Pancreas (tissue), 10 donors: ENCODE data around the gene MCHR2. TPM values are rescaled to one million over a fixed set of nuclear protein-coding genes. Genes with fewer than 3 reads are reported as not detected.

Experiments used
- ATAC-seq, 4 donors: fragments of 200-7000 bp; cut with Tn5 transposase; one replicate each; pipeline versions ENCODE4 v1.8.0 to v1.9.1; 2020; ENCODE audit warnings: mild to moderate bottlenecking in 4 of 4, moderate library complexity in 4 of 4
- DNase-seq, 6 donors: peaks; one replicate each; pipeline ENCODE4 v3.0.0-alpha.2; 2020
- FAIRE-seq: peaks from 2 replicates; lab custom pipeline; 2012; peaks lifted over from hg19 to GRCh38; lab: Jason Lieb, UNC
- H3K27ac ChIP-seq, 4 donors: fragments of 200-600 bp; sonication (generic); 1 replicate in 3 of 4; 2 replicates in 1 of 4; pipeline versions ENCODE4 v1.5.0 to v1.8.0; 2020
- H3K27me3 ChIP-seq, 4 donors: fragments of 200-600 bp; one replicate each; pipeline ENCODE4 v1.8.0; 2021
- H3K36me3 ChIP-seq, 3 donors: fragments of 200-600 bp; sonication (generic) in 1 of 3; one replicate each; pipeline versions ENCODE4 v1.5.0 to v1.8.0; 2020 to 2021
- H3K4me1 ChIP-seq, 3 donors: fragments of 200-600 bp; one replicate each; pipeline ENCODE4 v1.8.0; 2021
- H3K4me3 ChIP-seq, 4 donors: fragments of 200-600 bp; sonication (generic) in 2 of 4; one replicate each; pipeline versions ENCODE4 v1.5.0 to v1.8.0; 2020 to 2021
- H3K9me3 ChIP-seq, 4 donors: fragments of 200-600 bp; one replicate each; pipeline ENCODE4 v1.8.0; 2021
- WGBS, 2 donors: extraction: QIAGEN DNeasy Blood & Tissue Kit; methylation state at CpG; one replicate each; pipeline ENCODE4 v1.1.7; 2013; 5-methylcytosine and 5-hydroxymethylcytosine counted together
- intact Hi-C, 3 donors: fragments of 100-400 bp; cut with DNase I; formaldehyde crosslinking; loops; one replicate each; pipeline versions ENCODE4 v1.11.1 to v1.14.2; 2022
- polyA plus RNA-seq, 2 donors: library from polyadenylated mRNA; stranded (reverse); fragments of 200-250 nt; gene quantifications; one replicate each; pipeline ENCODE4 v1.2.3, GENCODE V29; 2013
- total RNA-seq, 6 donors: library from RNA; stranded (reverse); fragmentation: NEBNext Ultra II Directional in 4 of 6; extraction: Animal tissue kit (Norgen Biotek cat#: 25700) in 4 of 6; gene quantifications; one replicate each; pipeline versions ENCODE4 v1.2.1 to v1.2.4, GENCODE V29; 2021 to 2023
- TF ChIP-seq, protein P1 (sequence below), 4 donors: fragments of 200-600 bp; sonication (generic) in 3 of 4; IDR thresholded peaks; one replicate each; pipeline versions ENCODE4 v1.5.0 to v1.8.0; 2021; ENCODE audit warnings: antibody characterized with exemption in 4 of 4
- donor health status: healthy with polysubstance abuse.
- donor health status: DM: no; HTN: no; CAD: no; lungs with moderate emphysema.
- donor health status: DM: no; HTN: no; CAD: no.
- donor health status: control.
- donor health status: control.
- donor health status: Bipolar disorder and iron deficiency.
- donor health status: DM: yes; HTN: yes; CAD: no.
- donor health status: DM: no; HTN: no; CAD: no.
- donor health status: DM: no; HTN: no; CAD: no.
- donor health status: DM: yes; HTN: yes; CAD: no.

The MCHR2 gene
- total and polyA plus RNA-seq, 8 donors = not detected

DNA sequence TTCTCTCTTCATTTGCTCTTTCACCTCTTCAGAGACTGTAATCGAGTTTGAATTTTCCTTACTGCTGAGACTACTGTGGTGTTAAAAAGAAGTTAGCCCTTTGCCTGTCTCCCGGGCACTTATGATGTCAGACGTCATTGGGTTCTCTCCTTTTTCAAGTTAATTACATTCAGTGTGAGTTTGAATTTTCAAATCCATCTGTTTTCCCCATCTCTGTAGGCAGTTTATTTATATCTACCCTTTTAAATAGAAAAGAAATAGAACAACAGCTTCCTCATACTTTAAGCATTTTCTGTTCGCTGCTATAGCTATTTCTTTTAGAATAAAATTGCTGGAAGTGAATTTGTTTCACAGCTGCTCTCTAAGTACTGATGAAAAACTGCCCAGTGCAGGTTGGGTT is 81.4 kb downstream of the MCHR2 start:
- FAIRE-seq (no peak), ATAC-seq (no peak), DNase-seq (no peak)
- H3K9me3 ChIP-seq = no peaks in the 10 kb centered on the region
- no peaks in the 10 kb centered on the region for H3K4me1 ChIP-seq
- intact Hi-C loops = no loop called here
- H3K36me3 ChIP-seq = no peaks in the 10 kb centered on the region
- WGBS, 2 donors = 56 to 65% methylated on average over 4 of the region's 4 CpGs
- no peak overlapping the region for H3K27ac ChIP-seq
- TF ChIP-seq, protein P1, sequence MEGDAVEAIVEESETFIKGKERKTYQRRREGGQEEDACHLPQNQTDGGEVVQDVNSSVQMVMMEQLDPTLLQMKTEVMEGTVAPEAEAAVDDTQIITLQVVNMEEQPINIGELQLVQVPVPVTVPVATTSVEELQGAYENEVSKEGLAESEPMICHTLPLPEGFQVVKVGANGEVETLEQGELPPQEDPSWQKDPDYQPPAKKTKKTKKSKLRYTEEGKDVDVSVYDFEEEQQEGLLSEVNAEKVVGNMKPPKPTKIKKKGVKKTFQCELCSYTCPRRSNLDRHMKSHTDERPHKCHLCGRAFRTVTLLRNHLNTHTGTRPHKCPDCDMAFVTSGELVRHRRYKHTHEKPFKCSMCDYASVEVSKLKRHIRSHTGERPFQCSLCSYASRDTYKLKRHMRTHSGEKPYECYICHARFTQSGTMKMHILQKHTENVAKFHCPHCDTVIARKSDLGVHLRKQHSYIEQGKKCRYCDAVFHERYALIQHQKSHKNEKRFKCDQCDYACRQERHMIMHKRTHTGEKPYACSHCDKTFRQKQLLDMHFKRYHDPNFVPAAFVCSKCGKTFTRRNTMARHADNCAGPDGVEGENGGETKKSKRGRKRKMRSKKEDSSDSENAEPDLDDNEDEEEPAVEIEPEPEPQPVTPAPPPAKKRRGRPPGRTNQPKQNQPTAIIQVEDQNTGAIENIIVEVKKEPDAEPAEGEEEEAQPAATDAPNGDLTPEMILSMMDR (IDR thresholded peaks at IDR 0.05) = no peak
- H3K27me3 ChIP-seq = no peaks in the 10 kb centered on the region
- H3K4me3 ChIP-seq = no peak overlapping the region

DNA sequence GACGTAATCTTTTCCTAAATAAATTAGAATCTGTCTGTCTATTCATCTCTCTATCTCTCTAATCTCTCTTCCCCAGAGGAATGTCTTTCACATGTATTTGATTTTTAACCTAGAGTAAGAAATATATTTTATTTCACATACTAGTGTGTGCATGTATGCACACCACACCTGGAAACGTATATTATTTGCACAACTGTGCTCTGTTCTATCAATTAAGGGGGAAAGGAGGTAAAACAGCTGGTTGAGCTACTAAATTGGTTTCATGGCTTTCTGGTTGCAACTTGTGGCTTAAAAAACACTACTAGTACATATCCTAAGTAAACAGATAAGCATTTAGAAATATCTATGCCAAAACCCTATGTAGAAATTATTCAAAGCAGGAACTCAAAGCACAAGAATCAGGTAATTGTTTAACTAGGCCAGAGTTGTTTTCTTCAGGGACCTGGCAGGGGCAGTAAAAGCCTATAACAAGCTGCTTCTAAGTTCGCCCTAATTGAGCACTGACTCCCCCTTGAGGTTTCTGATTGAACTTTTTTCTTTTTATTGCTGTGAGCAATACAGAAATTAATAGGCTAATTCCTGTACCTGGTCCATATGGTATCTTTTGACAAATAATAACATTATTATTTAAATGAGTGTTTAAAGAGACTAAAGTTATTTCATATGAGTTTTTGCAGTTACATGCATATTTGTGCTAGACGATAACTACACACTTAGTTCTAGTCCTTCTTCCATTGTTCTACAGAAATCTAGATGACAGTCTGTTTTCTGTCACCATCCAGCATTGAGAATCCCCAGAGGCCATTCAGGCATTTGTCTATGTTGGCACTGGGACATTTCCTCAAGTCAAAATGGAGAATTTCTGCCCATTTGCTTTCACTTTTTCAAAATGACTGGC is 88.6 kb downstream of the MCHR2 start:
- Histone ChIP-seq H3K9me3 (no peaks in the 10 kb centered on the region), H3K4me1 (peaks cover 0 to 4% (median 0%) of the 10 kb centered on the region in 3 donors), H3K4me3 (no peak overlapping the region), H3K36me3 (no peaks in the 10 kb centered on the region), H3K27me3 (no peaks in the 10 kb centered on the region), H3K27ac (no peak overlapping the region)
- peak; percentile 84 to 99 (median 94) for ATAC-seq
- WGBS, 2 donors = 36 to 40% methylated on average over 4 of the region's 4 CpGs
- FAIRE-seq = no peak
- intact Hi-C loops = no loop called here
- TF ChIP-seq, protein P1 (IDR thresholded peaks at IDR 0.05) = peak; percentile 27 to 62 (median 40)
- DNase-seq = peak in 2 of 6 donors; percentile 27 to 28

DNA sequence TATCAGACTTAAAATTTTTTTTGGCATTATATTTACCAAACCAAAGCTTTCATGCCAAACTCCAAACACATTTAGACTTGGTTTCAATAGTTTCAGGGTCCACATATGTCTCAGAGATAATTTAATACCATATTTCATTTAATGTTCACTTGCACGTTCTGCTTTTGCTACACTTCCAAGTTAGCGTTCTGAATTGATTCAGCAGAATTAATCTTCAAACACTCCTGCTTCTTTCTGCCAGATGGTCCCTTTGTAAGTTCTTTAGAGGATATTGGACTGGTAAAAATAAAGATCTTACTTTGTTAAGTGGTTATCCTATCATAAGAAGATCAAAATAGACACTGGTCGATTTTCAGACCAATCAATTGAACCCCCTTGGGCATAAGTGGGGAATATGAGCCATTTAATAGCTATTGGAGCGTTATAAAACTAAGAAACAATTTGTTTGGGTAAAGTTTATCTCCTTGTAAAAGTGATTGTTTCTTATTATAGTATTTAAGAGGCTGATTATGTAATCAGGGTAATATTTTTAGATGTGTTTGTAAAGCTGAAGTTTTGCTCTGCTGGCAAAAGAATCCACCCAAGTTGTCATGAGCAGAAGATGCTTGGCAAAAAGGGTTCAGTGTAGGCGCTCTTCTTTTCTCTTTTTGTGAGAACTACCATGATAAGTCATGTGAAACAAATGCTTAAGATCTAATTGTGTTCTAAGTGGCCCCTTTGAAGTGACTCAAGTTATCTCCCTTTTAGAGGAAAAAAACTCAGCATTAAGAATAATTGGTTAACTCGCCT is 92.2 kb downstream of the MCHR2 start:
- H3K27me3 ChIP-seq = no peaks in the 10 kb centered on the region
- DNase-seq (no peak), FAIRE-seq (no peak), ATAC-seq (no peak)
- H3K4me3 ChIP-seq = no peak overlapping the region
- WGBS, 2 donors = 46 to 52% methylated on average over 6 of the region's 6 CpGs
- no peak overlapping the region for H3K27ac ChIP-seq
- intact Hi-C loops = no loop called here
- no peaks in the 10 kb centered on the region for H3K36me3 ChIP-seq
- TF ChIP-seq, protein P1 (IDR thresholded peaks at IDR 0.05) = no peak
- no peaks in the 10 kb centered on the region for H3K9me3 ChIP-seq
- peaks cover 0 to 4% (median 0%) of the 10 kb centered on the region in 3 donors for H3K4me1 ChIP-seq

DNA sequence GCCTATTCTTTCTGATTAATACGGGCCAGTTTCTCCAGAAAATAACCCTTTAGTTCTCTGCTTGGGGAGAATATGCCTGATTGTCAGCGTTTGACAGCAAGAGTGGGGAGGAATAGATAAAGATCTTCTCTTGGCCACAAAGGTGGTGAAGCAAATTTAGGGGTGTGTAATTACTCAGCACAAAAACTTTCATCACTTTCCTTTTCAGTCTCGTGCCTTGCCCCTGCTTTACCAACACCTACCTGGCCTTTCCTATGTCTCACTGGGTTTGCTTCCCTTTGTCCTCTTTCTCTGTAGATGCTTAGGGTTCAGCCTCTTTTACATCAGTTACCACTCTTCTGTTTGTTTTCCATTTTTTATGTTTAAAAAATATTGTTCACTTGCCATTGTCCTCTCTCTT is 99.2 kb downstream of the MCHR2 start:
- H3K36me3 ChIP-seq = no peaks in the 10 kb centered on the region
- H3K4me1 ChIP-seq = no peaks in the 10 kb centered on the region
- FAIRE-seq (no peak), ATAC-seq (no peak), DNase-seq (no peak)
- H3K9me3 ChIP-seq = no peaks in the 10 kb centered on the region
- 69 to 80% methylated on average over 3 of the region's 3 CpGs for WGBS, 2 donors
- H3K27ac ChIP-seq = no peak overlapping the region
- no peak overlapping the region for H3K4me3 ChIP-seq
- intact Hi-C loops = no loop called here
- TF ChIP-seq, protein P1 (IDR thresholded peaks at IDR 0.05) = no peak
- H3K27me3 ChIP-seq = no peaks in the 10 kb centered on the region
